HG02981 (cell line): ENCODE results near the gene TXN2.

Source experiments
- ATAC-seq: cut with Tn5 transposase; IDR thresholded peaks from one replicate; pipeline ENCODE4 v1.9.1; 2021; ENCODE audit warnings: mild to moderate bottlenecking, moderate library complexity; ENCODE audit not compliant: unreplicated experiment

Gene TXN2

GRCh38 chr22:36486619-36487384 is 5.4 kb upstream of the TXN2 start:
- no peak for ATAC-seq

DNA sequence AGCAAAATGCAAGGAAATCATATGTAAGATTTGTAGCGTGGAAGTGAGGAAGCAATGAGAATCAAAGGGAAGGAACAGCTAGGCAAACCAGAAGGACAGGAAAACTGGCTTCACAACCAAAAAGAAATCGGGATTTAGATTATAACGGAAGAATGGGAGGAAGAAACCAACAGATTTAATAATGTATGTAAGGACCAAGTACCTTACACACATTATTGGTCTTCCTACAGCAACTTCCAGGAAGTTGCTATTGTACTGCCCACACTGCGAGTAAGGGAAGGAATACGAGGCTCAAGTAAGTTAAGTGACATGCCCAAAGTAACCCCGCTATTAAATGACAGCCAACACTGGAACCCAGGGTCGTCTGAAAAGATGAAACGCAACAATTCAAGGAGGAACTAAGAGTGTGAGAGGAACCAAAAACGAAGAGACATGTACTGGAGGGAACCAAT is 473 bp downstream of the TXN2 start:
- ATAC-seq = no peak

DNA sequence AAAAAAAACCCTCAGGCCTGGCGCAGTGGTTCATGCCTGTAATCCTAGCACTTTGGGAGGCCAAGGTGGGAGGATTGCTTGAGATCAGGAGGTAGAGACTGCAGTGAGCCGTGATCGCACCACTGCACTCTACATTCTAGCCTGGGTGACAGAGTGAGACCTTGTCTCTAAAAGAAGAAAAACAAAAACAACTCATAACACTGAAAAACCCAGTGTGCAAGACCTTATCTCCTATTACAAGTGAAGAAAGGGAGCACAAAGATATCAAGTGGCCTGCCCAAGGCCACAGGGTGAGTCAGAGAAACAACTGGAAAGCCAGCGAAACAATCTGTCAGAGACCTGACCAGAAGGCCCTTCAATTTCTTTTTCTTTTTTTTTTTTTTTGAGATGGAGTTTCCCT is 2.5 kb downstream of the TXN2 start:
- no peak for ATAC-seq

DNA sequence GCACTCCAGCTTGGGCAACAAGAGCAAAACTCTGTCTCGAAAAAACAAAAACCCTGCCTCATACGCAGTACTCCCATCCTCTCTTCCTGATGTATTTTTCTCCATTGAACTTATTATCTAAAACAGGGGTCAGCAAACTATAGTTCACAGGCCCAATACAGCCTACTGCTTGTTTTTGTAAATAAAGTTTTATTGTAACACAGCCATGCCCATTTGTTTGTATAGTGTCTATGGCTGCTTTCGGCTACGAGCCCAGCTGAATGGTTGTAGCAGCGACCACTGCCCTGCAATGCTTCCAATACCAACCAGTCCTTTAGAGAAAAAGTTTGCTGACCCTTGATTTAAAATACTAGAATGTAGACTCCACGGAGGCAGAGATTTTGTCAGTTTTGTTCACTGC is 6.1 kb downstream of the TXN2 start:
- no peak for ATAC-seq

DNA sequence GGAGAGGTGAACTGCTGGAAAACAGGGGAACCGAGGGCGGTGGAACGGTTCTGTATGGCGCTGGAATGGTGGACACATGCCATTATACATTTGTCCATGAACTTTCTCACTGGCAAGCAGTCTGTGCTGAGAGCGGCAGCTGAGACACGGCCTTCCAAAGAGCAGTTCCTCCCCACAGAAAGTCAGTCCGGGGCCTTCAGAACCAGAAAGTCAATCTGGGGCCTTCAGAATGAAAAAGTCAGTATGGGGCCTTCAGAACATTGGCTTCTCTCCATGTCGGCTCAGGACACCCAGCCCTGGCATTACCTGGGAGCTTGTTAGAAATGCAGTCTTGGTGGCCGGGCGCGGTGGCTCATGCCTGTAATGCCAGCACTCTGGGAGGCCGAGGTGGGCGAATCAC is 8.8 kb downstream of the TXN2 start:
- ATAC-seq = no peak

DNA sequence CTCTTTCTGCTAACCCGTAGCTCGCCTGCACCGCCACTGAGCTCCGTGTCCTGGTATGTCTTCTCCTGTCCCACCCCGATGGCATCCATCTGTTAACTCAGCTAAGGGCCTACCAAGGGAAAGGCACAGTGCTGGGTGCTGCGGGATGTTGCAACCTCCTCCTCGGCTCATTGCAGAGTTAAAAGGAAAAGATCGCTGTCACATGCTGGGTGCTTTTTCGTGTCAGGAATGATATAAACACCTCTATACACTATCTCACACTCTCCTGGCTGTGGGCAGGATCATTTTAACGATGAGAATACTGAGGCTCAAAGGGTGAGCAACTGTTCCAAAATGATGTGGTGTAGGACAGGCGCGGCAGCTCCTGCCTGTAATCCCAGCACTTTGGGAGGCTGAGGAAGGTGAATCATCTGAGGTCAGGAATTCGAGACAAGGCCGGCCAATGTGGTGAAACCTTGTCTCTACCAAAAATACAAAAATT is 10.1 kb downstream of the TXN2 start:
- ATAC-seq = no peak

- no peak for ATAC-seq
Measured at GRCh38 chr22:36470994-36471331, 10.5 kb downstream of the TXN2 start.

DNA sequence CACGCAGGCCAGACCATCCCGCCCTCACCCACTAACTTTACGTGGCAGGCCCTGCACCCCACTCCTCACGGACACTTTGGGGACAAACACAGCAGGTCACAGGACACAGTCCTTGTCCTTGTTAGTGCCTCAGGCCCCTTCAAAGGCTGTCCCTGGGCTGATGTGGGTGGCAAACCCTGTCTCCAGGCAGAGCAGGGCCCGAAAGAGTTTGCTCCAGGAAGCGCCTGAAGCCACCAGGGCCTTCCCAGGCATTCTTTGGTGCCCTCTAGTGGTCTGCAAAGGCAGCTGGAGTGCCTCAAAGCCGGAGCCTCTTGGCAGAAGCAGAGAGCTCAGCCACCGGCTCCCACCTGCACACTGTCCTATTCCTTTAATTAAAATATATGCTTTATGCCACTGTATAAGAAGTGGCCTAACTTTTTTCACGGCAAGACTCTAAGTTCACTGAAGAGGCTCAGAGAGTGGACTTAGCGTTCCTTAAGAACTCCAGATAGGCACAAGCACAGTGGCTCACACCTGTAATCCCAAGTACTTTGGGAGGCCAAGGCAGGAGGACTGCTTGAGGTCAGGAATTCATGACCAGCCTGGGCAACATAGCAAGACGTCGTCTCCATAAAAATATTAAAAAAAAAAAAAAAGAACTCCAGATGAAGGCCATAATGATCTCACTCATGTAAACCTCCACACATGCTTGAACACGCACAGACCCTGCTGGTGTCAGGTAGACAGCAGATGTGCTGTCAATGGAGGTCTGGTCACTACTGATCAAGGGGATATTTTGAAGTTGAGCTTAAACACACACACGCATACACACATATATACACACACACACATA is 11.1 kb downstream of the TXN2 start:
- peak; percentile 63 for ATAC-seq

DNA sequence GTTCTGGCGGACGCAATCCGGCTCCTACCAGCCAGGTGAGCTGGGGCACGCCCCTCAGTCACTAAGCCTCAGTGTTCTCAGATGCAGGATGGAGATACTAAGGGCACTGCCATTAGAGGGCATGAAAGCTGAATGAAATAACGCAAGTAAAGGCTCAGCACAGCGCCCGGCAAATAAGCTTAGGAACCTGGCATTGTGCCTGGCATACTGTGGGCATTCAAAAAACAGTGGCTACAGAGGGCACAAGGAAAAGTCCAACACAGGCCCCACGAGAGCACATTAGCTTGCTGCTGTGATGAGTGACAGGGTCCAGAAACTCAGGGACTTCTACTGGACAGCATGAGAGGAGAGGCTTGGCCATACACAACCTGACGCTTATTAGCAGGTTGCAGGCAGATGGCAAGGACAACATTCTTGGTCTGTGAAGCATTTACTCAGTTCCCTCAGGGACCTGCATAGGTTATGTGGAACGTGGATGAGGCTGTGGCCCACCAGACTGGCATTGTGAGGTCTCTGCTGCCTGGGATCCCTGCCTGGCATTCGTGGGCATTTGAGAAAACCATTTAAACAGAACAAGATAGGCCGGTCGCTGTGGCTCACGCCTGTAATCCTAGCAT is 12.2 kb downstream of the TXN2 start:
- ATAC-seq = no peak

DNA sequence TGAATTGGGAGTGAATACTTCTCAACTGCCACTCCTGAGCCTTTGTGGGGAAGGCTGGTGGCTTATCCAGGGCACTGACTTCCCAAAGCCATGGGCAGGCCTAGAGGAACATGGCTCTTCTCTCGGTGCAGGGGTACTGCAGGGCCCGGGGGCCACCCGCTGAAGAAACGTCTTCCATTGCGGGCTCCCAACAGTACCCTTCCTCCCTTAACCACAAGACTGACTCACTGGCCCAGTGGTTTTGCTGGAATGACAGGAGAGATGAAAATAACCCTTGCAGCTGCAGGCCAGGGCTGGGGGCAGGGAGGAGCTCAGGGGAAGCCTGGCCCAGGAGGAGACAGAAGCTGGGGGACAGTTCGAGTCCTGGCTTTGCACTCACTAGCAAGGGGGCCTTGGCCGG is 13.5 kb downstream of the TXN2 start:
- ATAC-seq = no peak

- ATAC-seq = no peak
Measured at GRCh38 chr22:36467042-36467810, 14.2 kb downstream of the TXN2 start.

- ATAC-seq = no peak
Measured at GRCh38 chr22:36466258-36466657, 15.2 kb downstream of the TXN2 start.

GRCh38 chr22:36465232-36466021 is 16.0 kb downstream of the TXN2 start:
- no peak for ATAC-seq

GRCh38 chr22:36464715-36465231 is 16.7 kb downstream of the TXN2 start:
- no peak for ATAC-seq

DNA sequence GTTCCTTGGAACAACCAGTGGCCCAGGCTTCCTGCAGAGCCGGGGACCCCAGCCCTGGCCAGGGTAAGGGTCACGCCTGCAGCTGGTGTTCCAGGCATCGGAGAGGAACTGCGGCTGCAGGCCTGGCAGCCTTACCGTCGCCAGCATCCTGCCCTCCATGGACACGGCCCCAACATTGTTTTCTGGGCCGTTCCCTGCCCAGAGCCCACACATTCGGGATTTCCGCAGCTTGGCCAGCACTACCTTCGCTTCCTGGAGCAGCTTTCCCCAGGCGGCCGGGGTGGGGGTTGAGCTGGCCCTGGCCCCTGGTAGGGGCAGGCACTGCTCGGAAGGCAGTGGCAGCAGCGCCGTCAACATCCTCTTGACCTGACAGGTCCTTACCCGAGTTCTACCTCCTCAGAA is 17.7 kb downstream of the TXN2 start:
- ATAC-seq = no peak

DNA sequence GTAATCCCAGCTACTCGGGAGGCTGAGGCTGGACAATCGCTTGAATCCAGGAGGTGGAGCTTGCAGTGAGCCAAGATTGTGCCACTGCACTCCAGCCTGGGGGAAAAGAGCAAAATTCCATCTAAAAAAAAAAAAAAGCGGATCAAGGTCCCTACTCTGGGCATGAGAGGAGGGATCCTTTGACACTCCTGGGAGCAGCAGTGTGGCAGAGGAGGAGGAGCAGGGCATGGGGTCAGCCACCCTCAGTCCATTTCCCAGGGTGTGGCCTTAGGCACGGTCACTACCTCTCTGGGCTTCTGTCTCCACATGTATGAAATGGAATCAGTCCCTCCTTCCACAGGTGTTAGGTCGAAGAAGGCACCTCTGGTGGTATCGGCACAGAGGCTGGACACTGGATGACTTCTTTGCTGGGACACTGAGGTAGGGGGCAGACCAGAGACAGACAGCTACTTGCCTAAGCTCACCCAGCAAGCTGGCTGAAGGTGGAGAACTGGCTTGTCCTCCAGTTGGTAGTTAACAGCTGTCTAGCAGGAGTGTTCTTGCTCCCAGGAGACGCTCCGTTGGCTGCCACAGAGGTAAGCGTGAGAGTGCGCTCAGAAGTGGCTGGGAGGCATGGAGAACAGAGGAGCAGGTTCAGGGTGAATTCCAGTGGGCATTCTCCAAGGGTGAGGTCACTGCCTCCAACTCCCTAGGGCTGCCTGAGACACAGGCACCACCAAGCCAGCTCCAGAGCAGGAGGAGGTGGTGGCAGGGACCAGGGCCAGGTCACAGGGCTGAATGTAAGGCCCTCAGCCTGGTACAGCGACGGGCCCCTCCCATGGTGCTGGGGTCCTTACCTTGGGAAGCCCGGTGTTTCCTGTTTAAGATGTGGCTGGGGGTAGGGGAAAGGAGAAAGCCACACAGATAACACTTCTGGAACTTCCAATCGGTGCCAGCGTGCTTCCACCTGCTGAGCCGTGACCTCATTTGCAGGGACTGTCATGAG is 19.5 kb downstream of the TXN2 start:
- no peak for ATAC-seq

- ATAC-seq = no peak
Measured at GRCh38 chr22:36460202-36460601, 21.2 kb downstream of the TXN2 start.

DNA sequence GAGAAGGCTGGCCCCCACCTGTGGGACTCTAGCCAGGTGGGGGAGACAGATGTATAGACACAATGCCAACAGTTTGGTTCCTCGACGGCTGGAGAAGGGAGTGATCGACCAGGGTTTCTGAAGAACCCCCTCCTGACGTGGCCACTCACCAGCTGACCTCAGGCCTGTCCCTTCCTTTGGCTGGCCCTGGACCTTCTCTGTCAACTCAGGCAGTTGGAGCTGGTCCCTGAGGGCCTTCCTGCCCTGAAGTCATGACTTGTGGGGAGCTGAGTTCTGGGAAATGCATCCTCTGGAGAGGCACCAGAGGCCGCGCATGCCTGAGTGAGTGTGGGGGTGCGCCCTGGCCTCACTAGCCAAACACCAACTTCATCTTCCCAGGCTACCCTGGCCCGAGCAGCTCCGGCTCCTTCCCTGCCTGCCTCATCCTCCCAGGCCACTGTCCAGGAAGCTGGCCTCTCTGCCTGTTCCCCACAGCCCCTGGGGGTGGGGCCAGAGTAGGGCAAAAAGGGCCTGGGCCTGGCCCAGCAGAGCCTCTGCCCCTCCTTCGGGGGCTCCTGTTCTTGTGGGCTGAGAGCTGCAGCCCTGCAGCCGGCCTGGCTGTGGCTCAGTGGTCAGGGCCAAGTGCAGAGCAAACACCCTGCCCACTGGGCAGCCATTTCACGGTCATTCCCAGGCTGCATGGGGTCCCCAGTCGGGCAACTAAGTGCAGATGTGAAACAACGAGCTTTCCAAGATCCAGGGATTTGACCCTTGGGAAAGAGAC is 23.6 kb downstream of the TXN2 start:
- ATAC-seq = no peak
